IMR-90 (cell line): Measurements from ENCODE around the gene PLRG1. TPM values are rescaled to one million over a fixed set of nuclear protein-coding genes. Genes with fewer than 3 reads are reported as not detected.

Experiments used
- ATAC-seq: fragments of 200-7000 bp; cut with Tn5 transposase; 2 replicates; pipeline ENCODE4 v1.9.1; 2020; ENCODE audit warnings: low read depth, mild to moderate bottlenecking, moderate library complexity
- BruUV-seq: library from RNA; stranded (reverse); fragments of 400-500 nt; replicated peaks from 2 replicates; lab custom pipeline; 2021; lab: Mats Ljungman, UMichigan
- CTCF ChIA-PET: fragments of 300-600 bp; formaldehyde crosslinking; extraction: SDS; loops from one replicate; lab custom pipeline; 2021; ENCODE audit warnings: antibody characterized with exemption; lab: Yijun Ruan, JAX
- POLR2A ChIA-PET: fragments of 300-600 bp; sonication (Branson Sonifier 250); formaldehyde crosslinking; loops from one replicate; lab custom pipeline; 2022; ENCODE audit warnings: antibody characterized with exemption; ENCODE audit not compliant: unreplicated experiment; lab: Charles Lee
- DNase-seq: peaks from one replicate; pipeline ENCODE4 v3.0.0; 2013
- H2AFZ ChIP-seq: replicated peaks from 2 replicates; pipeline ENCODE3; 2013; ENCODE audit warnings: low read length, mild to moderate bottlenecking; ENCODE audit not compliant: poor library complexity
- H2AK5ac ChIP-seq: 2 replicates; pipeline ENCODE4 v1.6.1; 2013; ENCODE audit warnings: low read depth, low read length, inconsistent platforms
- H2AK9ac ChIP-seq: replicated peaks from 2 replicates; pipeline ENCODE3; 2013; ENCODE audit warnings: mild to moderate bottlenecking, low read depth, low read length, moderate library complexity; ENCODE audit not compliant: poor library complexity
- H2BK120ac ChIP-seq: 2 replicates; pipeline ENCODE4 v1.6.1; 2013; ENCODE audit warnings: low read depth, low read length, inconsistent platforms
- H2BK15ac ChIP-seq: 3 replicates; pipeline ENCODE4 v1.6.1; 2013; ENCODE audit warnings: low read depth, low read length, inconsistent platforms
- H2BK20ac ChIP-seq: 2 replicates; pipeline ENCODE4 v1.6.1; 2013; ENCODE audit warnings: low read depth, mild to moderate bottlenecking, inconsistent platforms, low read length, moderate library complexity
- H2BK5ac ChIP-seq: 2 replicates; pipeline ENCODE4 v1.6.1; 2013; ENCODE audit warnings: mild to moderate bottlenecking, low read depth, low read length, inconsistent platforms; ENCODE audit not compliant: poor library complexity, severe bottlenecking
- H3K14ac ChIP-seq: replicated peaks from 2 replicates; pipeline ENCODE4 v1.6.1; 2013; ENCODE audit warnings: low read depth, low read length, inconsistent platforms
- H3K18ac ChIP-seq: 2 replicates; pipeline ENCODE4 v1.6.1; 2013; ENCODE audit warnings: low read depth, low read length, control low read depth
- H3K23ac ChIP-seq: 2 replicates; pipeline ENCODE4 v1.6.1; 2013; ENCODE audit warnings: low read depth, low read length, inconsistent platforms
- H3K27ac ChIP-seq: 2 replicates; pipeline ENCODE4 v1.5.1; 2013; ENCODE audit warnings: mild to moderate bottlenecking, control low read depth, low read length; ENCODE audit not compliant: insufficient read depth
- H3K27me3 ChIP-seq: 2 replicates; pipeline ENCODE4 v1.6.1; 2013; ENCODE audit warnings: low read length; ENCODE audit not compliant: control insufficient read depth, insufficient read depth
- H3K36me3 ChIP-seq: 2 replicates; pipeline ENCODE4 v1.6.1; 2013; ENCODE audit warnings: low read length, mixed read lengths; ENCODE audit not compliant: control insufficient read depth, insufficient read depth
- H3K4ac ChIP-seq: 2 replicates; pipeline ENCODE4 v1.6.1; 2013; ENCODE audit warnings: low read depth, low read length, inconsistent platforms
- H3K4me1 ChIP-seq: 2 replicates; pipeline ENCODE4 v1.6.1; 2013; ENCODE audit warnings: low read length, mixed read lengths; ENCODE audit not compliant: control insufficient read depth, insufficient read depth
- H3K4me2 ChIP-seq: 2 replicates; pipeline ENCODE4 v1.6.1; 2013; ENCODE audit warnings: low read depth, mild to moderate bottlenecking, control low read depth, low read length, moderate library complexity
- H3K4me3 ChIP-seq: 2 replicates; pipeline ENCODE4 v1.5.1; 2013; ENCODE audit warnings: low read depth, mild to moderate bottlenecking, control low read depth, low read length, moderate library complexity; ENCODE audit not compliant: insufficient read depth
- H3K56ac ChIP-seq: 2 replicates; pipeline ENCODE4 v1.6.1; 2013; ENCODE audit warnings: low read length, inconsistent platforms; ENCODE audit not compliant: insufficient read depth; ENCODE audit errors: extremely low read depth
- H3K79me1 ChIP-seq, 2 experiments: 2 replicates each; pipeline ENCODE4 v1.6.1; 2013; ENCODE audit warnings: low read length in 2 of 2, inconsistent platforms in 1 of 2, low read depth in 1 of 2
- H3K9ac ChIP-seq: 2 replicates; pipeline ENCODE4 v1.6.1; 2013; ENCODE audit warnings: low read depth, low read length, control low read depth
- H3K9me1 ChIP-seq: 2 replicates; pipeline ENCODE4 v1.6.1; 2013; ENCODE audit warnings: low read length, inconsistent platforms; ENCODE audit not compliant: insufficient read depth
- H3K9me3 ChIP-seq: 2 replicates; pipeline ENCODE4 v1.6.1; 2013; ENCODE audit warnings: low read length; ENCODE audit not compliant: control insufficient read depth, insufficient read depth
- H4K20me1 ChIP-seq: 2 replicates; pipeline ENCODE4 v1.6.1; 2013; ENCODE audit warnings: low read length, inconsistent platforms; ENCODE audit not compliant: insufficient read depth
- H4K5ac ChIP-seq: 2 replicates; pipeline ENCODE4 v1.6.1; 2013; ENCODE audit warnings: mild to moderate bottlenecking, low read depth, low read length, control low read depth
- H4K8ac ChIP-seq, 2 experiments: 2 replicates each; pipeline ENCODE4 v1.6.1; 2013; ENCODE audit warnings: low read depth in 2 of 2, low read length in 2 of 2, control low read depth in 1 of 2, inconsistent platforms in 1 of 2
- H4K91ac ChIP-seq: 2 replicates; pipeline ENCODE4 v1.6.1; 2013; ENCODE audit warnings: low read depth, low read length, inconsistent platforms; ENCODE audit not compliant: insufficient read depth
- CEBPB ChIP-seq: IDR thresholded peaks from 2 replicates; pipeline ENCODE4 v1.6.1; 2012; ENCODE audit warnings: low read depth, low read length, improper control_type of control experiment
- NFE2L2 ChIP-seq: fragments of 150-350 bp; IDR thresholded peaks from 2 replicates; pipeline ENCODE4 v1.6.1; 2016; ENCODE audit warnings: low read depth, mild to moderate bottlenecking, low read length
- WGBS, 2 experiments: methylation state at CpG; one replicate each; pipeline versions ENCODE4 v1.1.5 to v1.1.7; 2013; ENCODE audit warnings: missing lambda C conversion rate in 2 of 2; ENCODE audit not compliant: insufficient read length in 1 of 2; ENCODE audit errors: extremely low coverage in 2 of 2; 5-methylcytosine and 5-hydroxymethylcytosine counted together
- dilution Hi-C: fragments of 300-500 bp; cut with HindIII; formaldehyde crosslinking; loops from one replicate; pipeline ENCODE4 v1.14.3; 2018; ENCODE audit warnings: low sequenced_read_pairs; ENCODE audit not compliant: unreplicated experiment
- in situ Hi-C: fragments of 300-500 bp; cut with MboI; formaldehyde crosslinking; loops from 3 replicates; pipeline ENCODE4 v1.14.3; 2019; ENCODE audit warnings: low sequenced_read_pairs, inconsistent platforms, mixed read lengths
- intact Hi-C: fragments of 100-400 bp; cut with micrococcal nuclease; formaldehyde crosslinking; loops from 2 replicates; pipeline ENCODE4 v1.10.0; 2022
- polyA plus RNA-seq, 3 experiments: library from polyadenylated mRNA; depleted of rRNA; stranded (reverse); fragments of >200 nt; gene quantifications; 2 replicates each; pipeline ENCODE4 v1.2.3, GENCODE V29; 2012; ENCODE audit warnings: low replicate concordance in 1 of 3
- total RNA-seq: library from RNA; depleted of rRNA; stranded (reverse); fragments of >200 nt; gene quantifications from 2 replicates; pipeline ENCODE4 v1.2.3, GENCODE V29; 2012
- TF ChIP-seq, protein P1 (sequence below): fragments of 150-350 bp; IDR thresholded peaks from 2 replicates; pipeline ENCODE4 v1.6.1; 2016; ENCODE audit warnings: low read depth, mild to moderate bottlenecking, low read length, moderate library complexity, borderline replicate concordance

PLRG1 gene
- total and polyA plus RNA-seq, 2 of the 4 experiments (the other 2 are of a cell fraction): 76.1 to 200 TPM

- no peak overlapping the region for H3K4ac ChIP-seq
- H4K20me1 ChIP-seq: no peaks in the 10 kb centered on the region
- ChIA-PET POLR2A (no interaction called here), CTCF (no interaction called here)
- no peak overlapping the region for H2BK5ac ChIP-seq
- dilution Hi-C loops: no loop called here
- 0 out of 2 replicates have a peak, but pooled peaks have one; percentile 0 for TF ChIP-seq CEBPB
- no peak for TF ChIP-seq NFE2L2
- TF ChIP-seq, protein P1, sequence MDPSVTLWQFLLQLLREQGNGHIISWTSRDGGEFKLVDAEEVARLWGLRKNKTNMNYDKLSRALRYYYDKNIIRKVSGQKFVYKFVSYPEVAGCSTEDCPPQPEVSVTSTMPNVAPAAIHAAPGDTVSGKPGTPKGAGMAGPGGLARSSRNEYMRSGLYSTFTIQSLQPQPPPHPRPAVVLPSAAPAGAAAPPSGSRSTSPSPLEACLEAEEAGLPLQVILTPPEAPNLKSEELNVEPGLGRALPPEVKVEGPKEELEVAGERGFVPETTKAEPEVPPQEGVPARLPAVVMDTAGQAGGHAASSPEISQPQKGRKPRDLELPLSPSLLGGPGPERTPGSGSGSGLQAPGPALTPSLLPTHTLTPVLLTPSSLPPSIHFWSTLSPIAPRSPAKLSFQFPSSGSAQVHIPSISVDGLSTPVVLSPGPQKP: no peak
- no peak overlapping the region for H2AK5ac ChIP-seq
- no peak overlapping the region for H2AK9ac ChIP-seq
- no TSS peak for BruUV-seq
- no peaks in the 10 kb centered on the region for H3K36me3 ChIP-seq
- H4K91ac ChIP-seq: no peak overlapping the region
- H4K8ac ChIP-seq: no peak overlapping the region
- in situ Hi-C loops: loop anchor here (25.0 kb wide), 1 partner anchor 801 kb away; no protein-coding TSS in a partner anchor
- no peak overlapping the region for H3K9ac ChIP-seq
- H3K4me1 ChIP-seq: no peaks in the 10 kb centered on the region
- no CpG with 5 or more reads among the region's 4 CpGs for WGBS, 2 experiments
- ATAC-seq (peak; percentile 62), DNase-seq (peak; percentile 55)
- H3K18ac ChIP-seq: no peak overlapping the region
- no peak overlapping the region for H4K5ac ChIP-seq
- H3K79me1 ChIP-seq: no peaks in the 10 kb centered on the region
- no peak overlapping the region for H3K56ac ChIP-seq
- H2BK15ac ChIP-seq: no peak overlapping the region
- no peak overlapping the region for H3K27ac ChIP-seq
- H3K27me3 ChIP-seq: no peaks in the 10 kb centered on the region
- H2AFZ ChIP-seq: no peak overlapping the region
- no peak overlapping the region for H2BK120ac ChIP-seq
- peak overlapping the region; percentile 49; the same call in 1 of the 2 replicates for H3K4me2 ChIP-seq
- H3K14ac ChIP-seq: no peak overlapping the region
- H3K4me3 ChIP-seq: no peak overlapping the region
- no peak overlapping the region for H2BK20ac ChIP-seq
- H3K9me3 ChIP-seq: no peaks in the 10 kb centered on the region
- H3K23ac ChIP-seq: no peak overlapping the region
- no peaks in the 10 kb centered on the region for H3K9me1 ChIP-seq
- intact Hi-C loops: no loop called here
Measured at GRCh38 chr4:154560824-154561231, 10.6 kb upstream of the PLRG1 start.
